B cell (primary cell): ENCODE measurements around the gene PCK2. TPM values are rescaled to one million over a fixed set of nuclear protein-coding genes. Genes with fewer than 3 reads are reported as not detected.

Experiments used
- ATAC-seq: fragments of 200-7000 bp; cut with Tn5 transposase; one replicate; pipeline ENCODE4 v1.10.0; 2021; ENCODE audit warnings: low read depth, mild to moderate bottlenecking, moderate number of reproducible peaks, moderate library complexity
- CTCF ChIA-PET: fragments of 350-600 bp; sonication (Branson Sonifier 250); formaldehyde crosslinking; loops from one replicate; lab custom pipeline; 2021; ENCODE audit warnings: antibody characterized with exemption, inconsistent platforms; lab: Charles Lee
- POLR2A ChIA-PET: fragments of 350-600 bp; sonication (Branson Sonifier 250); formaldehyde crosslinking; loops from one replicate; lab custom pipeline; 2021; ENCODE audit warnings: antibody characterized with exemption; lab: Charles Lee
- DNase-seq: peaks from one replicate; pipeline ENCODE4 v3.0.0; 2013
- H2AFZ ChIP-seq: 2 replicates; pipeline ENCODE4 v1.6.1; 2012; ENCODE audit warnings: mild to moderate bottlenecking, low read depth, low read length; ENCODE audit not compliant: insufficient read depth, poor library complexity, severe bottlenecking
- H3K27ac ChIP-seq, 2 donors: 1 replicate in 1 of 2; 2 replicates in 1 of 2; pipeline ENCODE4 v1.5.1; 2012 to 2013; ENCODE audit warnings: low read length in 2 of 2, mild to moderate bottlenecking in 2 of 2, moderate library complexity in 1 of 2
- H3K27me3 ChIP-seq, 4 experiments: fragments of 200-600 bp in 1 of 4; sonication (generic) in 1 of 4; replicated peaks in 1 of 4; 1 replicate in 2 of 4; 2 replicates in 2 of 4; pipeline versions ENCODE4 v1.6.1 to v1.7.0; 2013 to 2016; ENCODE audit warnings: low read length in 3 of 4, mild to moderate bottlenecking in 2 of 4, mixed read lengths in 1 of 4, moderate library complexity in 1 of 4; ENCODE audit not compliant: insufficient read depth in 4 of 4, control insufficient read depth in 3 of 4; ENCODE audit errors: control extremely low read depth in 1 of 4
- H3K36me3 ChIP-seq, 2 experiments: replicated peaks in 1 of 2; 1 replicate in 1 of 2; 2 replicates in 1 of 2; pipeline versions ENCODE4 v1.6.1 to v1.7.1; 2013; ENCODE audit warnings: low read length in 1 of 2; ENCODE audit not compliant: insufficient read depth in 2 of 2, control insufficient read depth in 1 of 2; ENCODE audit errors: control extremely low read depth in 1 of 2, extremely low read depth in 1 of 2
- H3K4me1 ChIP-seq, 2 donors: fragments of 200-600 bp in 1 of 2; sonication (generic) in 1 of 2; 1 replicate in 1 of 2; 2 replicates in 1 of 2; pipeline versions ENCODE4 v1.5.1 to v1.6.1; 2013 to 2017; ENCODE audit warnings: low read length in 2 of 2; ENCODE audit not compliant: control insufficient read depth in 2 of 2, insufficient read depth in 2 of 2
- H3K4me2 ChIP-seq: replicated peaks from 2 replicates; pipeline ENCODE3; 2012; ENCODE audit warnings: mild to moderate bottlenecking, low read depth, low read length; ENCODE audit not compliant: poor library complexity, severe bottlenecking
- H3K4me3 ChIP-seq, 5 experiments: fragments of 200-600 bp in 1 of 5; sonication (generic) in 1 of 5; 1 replicate in 3 of 5; 2 replicates in 2 of 5; pipeline versions ENCODE4 v1.5.1 to v1.7.0; 2011 to 2016; ENCODE audit warnings: low read length in 4 of 5, mild to moderate bottlenecking in 4 of 5, low read depth in 2 of 5, control low read depth in 1 of 5, moderate library complexity in 1 of 5; ENCODE audit not compliant: insufficient read depth in 1 of 5; ENCODE audit errors: control extremely low read depth in 1 of 5, extremely low read depth in 1 of 5
- H3K79me2 ChIP-seq: fragments of 200-600 bp; sonication (generic); one replicate; pipeline ENCODE4 v1.6.0; 2016; ENCODE audit warnings: low read length; ENCODE audit not compliant: control insufficient read depth, insufficient read depth
- H3K9ac ChIP-seq: fragments of 200-600 bp; sonication (generic); 2 replicates; pipeline ENCODE4 v1.6.1; 2017; ENCODE audit warnings: mild to moderate bottlenecking, low read length, moderate library complexity
- H3K9me3 ChIP-seq, 3 donors: one replicate each; pipeline versions ENCODE4 v1.6.1 to v1.7.1; 2013; ENCODE audit warnings: low read length in 2 of 3; ENCODE audit not compliant: control insufficient read depth in 2 of 3, insufficient read depth in 1 of 3; ENCODE audit errors: control extremely low read depth in 1 of 3
- H4K20me1 ChIP-seq: 2 replicates; pipeline ENCODE4 v1.6.0; 2012; ENCODE audit warnings: mild to moderate bottlenecking, low read length; ENCODE audit not compliant: insufficient read depth, control insufficient read depth, poor library complexity, severe bottlenecking
- H3K27ac Mint-ChIP-seq: one replicate; pipeline ENCODE4 v1.8.0; 2021; ENCODE audit warnings: mixed read lengths
- H3K27me3 Mint-ChIP-seq: one replicate; pipeline ENCODE4 v1.8.0; 2021; ENCODE audit warnings: mixed read lengths
- H3K4me1 Mint-ChIP-seq: one replicate; pipeline ENCODE4 v1.8.0; 2021; ENCODE audit warnings: mixed read lengths
- H3K4me3 Mint-ChIP-seq: one replicate; pipeline ENCODE4 v1.8.0; 2021; ENCODE audit warnings: mixed read lengths
- H3K9me3 Mint-ChIP-seq: one replicate; pipeline ENCODE4 v1.8.0; 2022; ENCODE audit warnings: mixed read lengths; ENCODE audit not compliant: insufficient read depth
- EZH2 ChIP-seq: IDR thresholded peaks from 2 replicates; pipeline ENCODE4 v1.6.1; 2012; ENCODE audit warnings: borderline replicate concordance, low read depth, mild to moderate bottlenecking, moderate library complexity, low read length; ENCODE audit not compliant: insufficient read depth, poor library complexity, severe bottlenecking
- WGBS: methylation state at CpG from one replicate; pipeline ENCODE4 v1.1.5; 2013; ENCODE audit warnings: missing lambda C conversion rate; ENCODE audit not compliant: insufficient coverage; 5-methylcytosine and 5-hydroxymethylcytosine counted together
- intact Hi-C: fragments of 100-400 bp; cut with micrococcal nuclease; formaldehyde crosslinking; loops from one replicate; pipeline ENCODE4 v1.10.0; 2022
- polyA plus RNA-seq: library from polyadenylated mRNA; depleted of rRNA; stranded (reverse); fragments of >200 nt; gene quantifications from 2 replicates; pipeline ENCODE4 v1.2.3, GENCODE V29; 2012
- total RNA-seq, 2 donors: library from RNA; stranded (reverse); fragments of 120-200 nt in 1 of 2; gene quantifications; 1 replicate in 1 of 2; 2 replicates in 1 of 2; pipeline versions ENCODE4 v1.2.3 to v1.2.4, GENCODE V29; 2013 to 2022
- TF ChIP-seq, protein P1 (sequence below): fragments of 200-600 bp; IDR thresholded peaks from one replicate; pipeline ENCODE4 v1.8.0; 2022; ENCODE audit warnings: antibody characterized with exemption, mild to moderate bottlenecking

The PCK2 gene
- total and polyA plus RNA-seq, 2 donors (not counting 1 experiment from before 2014, with no cell fraction given), result 40.4 to 58.4 TPM

GRCh38 chr14:24068711-24069410, 25.2 kb upstream of the PCK2 start:
- ChIA-PET POLR2A (no interaction called here), CTCF (interaction anchor here (1.1 to 1.3 kb wide), 3 partner anchors 22 to 40 kb away, joined by 3 to 4 read pairs (median 3); no protein-coding TSS in a partner anchor)
- Histone ChIP-seq H2AFZ (no peak overlapping the region), H3K36me3 (no peaks in the 10 kb centered on the region), H3K27ac (no peak overlapping the region), H3K9ac (no peak overlapping the region), H3K4me2 (no peak overlapping the region), H3K4me1 (no peaks in the 10 kb centered on the region), H3K9me3 (no peaks in the 10 kb centered on the region), H3K79me2 (no peaks in the 10 kb centered on the region), H4K20me1 (no peaks in the 10 kb centered on the region), H3K27me3 (peaks cover 0 to 4% (median 0%) of the 10 kb centered on the region in 4 experiments), H3K4me3 (no peak overlapping the region)
- TF ChIP-seq EZH2, result no peak
- TF ChIP-seq, protein P1, sequence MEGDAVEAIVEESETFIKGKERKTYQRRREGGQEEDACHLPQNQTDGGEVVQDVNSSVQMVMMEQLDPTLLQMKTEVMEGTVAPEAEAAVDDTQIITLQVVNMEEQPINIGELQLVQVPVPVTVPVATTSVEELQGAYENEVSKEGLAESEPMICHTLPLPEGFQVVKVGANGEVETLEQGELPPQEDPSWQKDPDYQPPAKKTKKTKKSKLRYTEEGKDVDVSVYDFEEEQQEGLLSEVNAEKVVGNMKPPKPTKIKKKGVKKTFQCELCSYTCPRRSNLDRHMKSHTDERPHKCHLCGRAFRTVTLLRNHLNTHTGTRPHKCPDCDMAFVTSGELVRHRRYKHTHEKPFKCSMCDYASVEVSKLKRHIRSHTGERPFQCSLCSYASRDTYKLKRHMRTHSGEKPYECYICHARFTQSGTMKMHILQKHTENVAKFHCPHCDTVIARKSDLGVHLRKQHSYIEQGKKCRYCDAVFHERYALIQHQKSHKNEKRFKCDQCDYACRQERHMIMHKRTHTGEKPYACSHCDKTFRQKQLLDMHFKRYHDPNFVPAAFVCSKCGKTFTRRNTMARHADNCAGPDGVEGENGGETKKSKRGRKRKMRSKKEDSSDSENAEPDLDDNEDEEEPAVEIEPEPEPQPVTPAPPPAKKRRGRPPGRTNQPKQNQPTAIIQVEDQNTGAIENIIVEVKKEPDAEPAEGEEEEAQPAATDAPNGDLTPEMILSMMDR, result no peak
- DNase-seq, result no peak
- H3K4me1 Mint-ChIP-seq, result no peaks in the 10 kb centered on the region
- no peak overlapping the region for H3K27ac Mint-ChIP-seq
- no peaks in the 10 kb centered on the region for H3K9me3 Mint-ChIP-seq
- WGBS, result 91% methylated on average over 7 of the region's 10 CpGs
- intact Hi-C loops, result no loop called here
- H3K27me3 Mint-ChIP-seq, result peaks cover 4% of the 10 kb centered on the region
- ATAC-seq, result no peak
- H3K4me3 Mint-ChIP-seq, result no peak overlapping the region

DNA sequence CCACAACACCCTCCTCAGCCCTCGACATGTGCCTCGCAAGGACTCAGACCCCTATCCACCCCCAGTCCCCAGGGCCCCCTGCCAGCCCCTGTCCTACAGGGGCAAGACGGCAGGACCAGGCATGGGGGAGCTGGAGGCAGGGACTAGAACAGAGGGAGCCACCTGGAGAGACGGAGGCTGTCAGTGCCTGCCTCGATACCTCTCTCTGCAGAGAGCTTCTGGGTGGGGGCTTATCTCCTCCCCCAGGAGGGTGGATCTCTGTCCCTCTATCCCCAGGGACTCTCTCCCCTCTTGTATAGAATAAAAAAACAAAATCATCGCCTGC, 24.7 kb upstream of the PCK2 start:
- Mint-ChIP-seq H3K27me3 (peaks cover 4% of the 10 kb centered on the region), H3K4me1 (no peaks in the 10 kb centered on the region), H3K4me3 (no peak overlapping the region), H3K9me3 (no peaks in the 10 kb centered on the region), H3K27ac (no peak overlapping the region)
- CTCF ChIA-PET, result interaction anchor here (1.3 kb wide), 1 partner anchor 23 kb away, joined by 3 read pairs; no protein-coding TSS in a partner anchor
- intact Hi-C loops, result no loop called here
- TF ChIP-seq, protein P1, result no peak
- TF ChIP-seq EZH2, result no peak
- Histone ChIP-seq H3K9ac (no peak overlapping the region), H3K79me2 (no peaks in the 10 kb centered on the region), H4K20me1 (no peaks in the 10 kb centered on the region), H3K4me2 (no peak overlapping the region), H3K4me1 (no peaks in the 10 kb centered on the region), H3K27me3 (peaks cover 0 to 4% (median 0%) of the 10 kb centered on the region in 4 experiments), H2AFZ (no peak overlapping the region), H3K27ac (no peak overlapping the region), H3K4me3 (no peak overlapping the region), H3K9me3 (no peaks in the 10 kb centered on the region), H3K36me3 (no peaks in the 10 kb centered on the region)
- WGBS, result 100% methylated on average over 2 of the region's 6 CpGs
- ATAC-seq (no peak), DNase-seq (no peak)
- POLR2A ChIA-PET, result no interaction called here
